Type B pancreatic cell (in vitro differentiated cells): ENCODE measurements around the gene SV2C. TPM values are rescaled to one million over a fixed set of nuclear protein-coding genes. Genes with fewer than 3 reads are reported as not detected.

ENCODE experiments used
- DNase-seq: peaks from one replicate; pipeline ENCODE4 v3.0.0; 2021; ENCODE audit warnings: mixed read lengths; ENCODE audit not compliant: unreplicated experiment; ENCODE audit errors: extremely low spot score
- H3K27ac Mint-ChIP-seq: 2 replicates; pipeline ENCODE4 v1.8.0; 2021; ENCODE audit warnings: mild to moderate bottlenecking, mixed read lengths
- H3K27me3 Mint-ChIP-seq: 2 replicates; pipeline ENCODE4 v1.8.0; 2021; ENCODE audit warnings: mixed read lengths
- H3K36me3 Mint-ChIP-seq: 2 replicates; pipeline ENCODE4 v1.8.0; 2021; ENCODE audit warnings: mixed read lengths
- H3K4me1 Mint-ChIP-seq: one replicate; pipeline ENCODE4 v1.8.0; 2021; ENCODE audit warnings: mixed read lengths; ENCODE audit not compliant: unreplicated experiment
- H3K4me3 Mint-ChIP-seq: 2 replicates; pipeline ENCODE4 v1.8.0; 2021; ENCODE audit warnings: mild to moderate bottlenecking, mixed read lengths
- H3K9me3 Mint-ChIP-seq: 2 replicates; pipeline ENCODE4 v1.8.0; 2021; ENCODE audit warnings: mixed read lengths
- total RNA-seq: library from RNA; stranded (reverse); gene quantifications from 2 replicates; pipeline ENCODE4 v1.2.1, GENCODE V29; 2021; ENCODE audit warnings: low replicate concordance
- TF ChIP-seq, protein P1 (sequence below): fragments of 200-600 bp; sonication (generic); conservative IDR thresholded peaks from 2 replicates; pipeline ENCODE4 v1.5.0; 2021; ENCODE audit warnings: antibody characterized with exemption, mild to moderate bottlenecking

Gene SV2C
- total RNA-seq, 1 donor from 2014 or later: 6.9 TPM

- Mint-ChIP-seq H3K4me1 (peaks cover 35% of the 10 kb centered on the region), H3K36me3 (no peaks in the 10 kb centered on the region), H3K9me3 (no peaks in the 10 kb centered on the region), H3K4me3 (no peak overlapping the region), H3K27me3 (no peaks in the 10 kb centered on the region), H3K27ac (no peak overlapping the region)
- TF ChIP-seq, protein P1, sequence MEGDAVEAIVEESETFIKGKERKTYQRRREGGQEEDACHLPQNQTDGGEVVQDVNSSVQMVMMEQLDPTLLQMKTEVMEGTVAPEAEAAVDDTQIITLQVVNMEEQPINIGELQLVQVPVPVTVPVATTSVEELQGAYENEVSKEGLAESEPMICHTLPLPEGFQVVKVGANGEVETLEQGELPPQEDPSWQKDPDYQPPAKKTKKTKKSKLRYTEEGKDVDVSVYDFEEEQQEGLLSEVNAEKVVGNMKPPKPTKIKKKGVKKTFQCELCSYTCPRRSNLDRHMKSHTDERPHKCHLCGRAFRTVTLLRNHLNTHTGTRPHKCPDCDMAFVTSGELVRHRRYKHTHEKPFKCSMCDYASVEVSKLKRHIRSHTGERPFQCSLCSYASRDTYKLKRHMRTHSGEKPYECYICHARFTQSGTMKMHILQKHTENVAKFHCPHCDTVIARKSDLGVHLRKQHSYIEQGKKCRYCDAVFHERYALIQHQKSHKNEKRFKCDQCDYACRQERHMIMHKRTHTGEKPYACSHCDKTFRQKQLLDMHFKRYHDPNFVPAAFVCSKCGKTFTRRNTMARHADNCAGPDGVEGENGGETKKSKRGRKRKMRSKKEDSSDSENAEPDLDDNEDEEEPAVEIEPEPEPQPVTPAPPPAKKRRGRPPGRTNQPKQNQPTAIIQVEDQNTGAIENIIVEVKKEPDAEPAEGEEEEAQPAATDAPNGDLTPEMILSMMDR: no peak
- no peak for DNase-seq
Measured at GRCh38 chr5:76391014-76391413, 307.8 kb downstream of the SV2C start.

- Mint-ChIP-seq H3K4me1 (peaks cover 32% of the 10 kb centered on the region), H3K27ac (no peak overlapping the region), H3K9me3 (peaks cover 4% of the 10 kb centered on the region), H3K36me3 (no peaks in the 10 kb centered on the region), H3K4me3 (no peak overlapping the region), H3K27me3 (no peaks in the 10 kb centered on the region)
- no peak for DNase-seq
- TF ChIP-seq, protein P1: no peak
Measured at GRCh38 chr5:76393035-76393680, 310.0 kb downstream of the SV2C start.

DNA sequence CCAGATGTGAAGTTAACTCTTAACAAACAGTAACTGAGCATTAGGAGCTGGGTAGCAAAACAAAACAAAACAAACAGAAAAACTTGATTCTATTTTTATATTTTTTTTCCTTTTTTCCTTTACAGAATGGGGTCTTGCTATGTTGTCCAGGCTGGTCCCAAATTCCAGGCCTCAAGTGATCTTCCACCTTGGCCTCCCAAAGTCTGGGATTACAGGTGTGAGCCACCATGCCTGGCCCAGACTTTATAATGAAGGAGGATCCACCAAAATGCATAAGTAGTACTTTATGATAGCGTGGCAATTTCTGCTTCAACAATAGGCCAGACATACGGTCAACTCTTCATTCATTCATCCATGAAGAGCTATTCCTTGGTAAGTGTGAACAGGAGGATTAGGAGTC is 314.0 kb downstream of the SV2C start:
- peaks cover 16% of the 10 kb centered on the region for H3K4me1 Mint-ChIP-seq
- no peaks in the 10 kb centered on the region for H3K36me3 Mint-ChIP-seq
- TF ChIP-seq, protein P1: no peak
- no peak overlapping the region for H3K4me3 Mint-ChIP-seq
- no peak overlapping the region for H3K27ac Mint-ChIP-seq
- peaks cover 4% of the 10 kb centered on the region for H3K9me3 Mint-ChIP-seq
- H3K27me3 Mint-ChIP-seq: peaks cover 12% of the 10 kb centered on the region
- no peak for DNase-seq

GRCh38 chr5:76399268-76399667 is 316.1 kb downstream of the SV2C start:
- Mint-ChIP-seq H3K4me3 (no peak overlapping the region), H3K36me3 (no peaks in the 10 kb centered on the region), H3K27me3 (peaks cover 14% of the 10 kb centered on the region), H3K27ac (no peak overlapping the region), H3K4me1 (peaks cover 5% of the 10 kb centered on the region), H3K9me3 (peaks cover 4% of the 10 kb centered on the region)
- DNase-seq: no peak
- TF ChIP-seq, protein P1: no peak

GRCh38 chr5:76400466-76400865 is 317.3 kb downstream of the SV2C start:
- Mint-ChIP-seq H3K27me3 (peaks cover 14% of the 10 kb centered on the region), H3K4me3 (no peak overlapping the region), H3K27ac (no peak overlapping the region), H3K36me3 (no peaks in the 10 kb centered on the region), H3K4me1 (peaks cover 5% of the 10 kb centered on the region), H3K9me3 (peaks cover 4% of the 10 kb centered on the region)
- DNase-seq: no peak
- TF ChIP-seq, protein P1: no peak
